Progenitor cell of endocrine pancreas (in vitro differentiated cells): Measurements from ENCODE around the gene FNDC11. TPM values are rescaled to one million over a fixed set of nuclear protein-coding genes. Genes with fewer than 3 reads are reported as not detected.
"Not testable (repeated sequence)": the region's sequence is repeated elsewhere in the genome, so short reads cannot be mapped to it uniquely, and the experiment has no call there.

Experiments
- DNase-seq: peaks from one replicate; pipeline ENCODE4 v3.0.0; 2021; ENCODE audit warnings: low spot score; ENCODE audit not compliant: unreplicated experiment
- H3K27ac Mint-ChIP-seq: 2 replicates; pipeline ENCODE4 v1.8.0; 2021; ENCODE audit warnings: mild to moderate bottlenecking, moderate library complexity, mixed read lengths
- H3K27me3 Mint-ChIP-seq: 2 replicates; pipeline ENCODE4 v1.8.0; 2021; ENCODE audit warnings: mixed read lengths
- H3K36me3 Mint-ChIP-seq: 2 replicates; pipeline ENCODE4 v1.8.0; 2022; ENCODE audit warnings: mixed read lengths; ENCODE audit not compliant: insufficient read depth
- H3K4me1 Mint-ChIP-seq: 2 replicates; pipeline ENCODE4 v1.8.0; 2021; ENCODE audit warnings: low read depth, mixed read lengths
- H3K4me3 Mint-ChIP-seq: 2 replicates; pipeline ENCODE4 v1.8.0; 2021; ENCODE audit warnings: low read depth, mild to moderate bottlenecking, moderate library complexity, mixed read lengths
- H3K9me3 Mint-ChIP-seq: 2 replicates; pipeline ENCODE4 v1.8.0; 2021; ENCODE audit warnings: low read depth, mixed read lengths
- total RNA-seq: library from RNA; stranded (reverse); gene quantifications from 2 replicates; pipeline ENCODE4 v1.2.1, GENCODE V29; 2021
- TF ChIP-seq, protein P1 (sequence below): fragments of 200-600 bp; sonication (generic); IDR thresholded peaks from one replicate; pipeline ENCODE4 v1.5.0; 2021; ENCODE audit warnings: antibody characterized with exemption, mild to moderate bottlenecking; ENCODE audit not compliant: unreplicated experiment

FNDC11 gene
- total RNA-seq, 1 donor from 2014 or later, result 1.9 TPM

DNA sequence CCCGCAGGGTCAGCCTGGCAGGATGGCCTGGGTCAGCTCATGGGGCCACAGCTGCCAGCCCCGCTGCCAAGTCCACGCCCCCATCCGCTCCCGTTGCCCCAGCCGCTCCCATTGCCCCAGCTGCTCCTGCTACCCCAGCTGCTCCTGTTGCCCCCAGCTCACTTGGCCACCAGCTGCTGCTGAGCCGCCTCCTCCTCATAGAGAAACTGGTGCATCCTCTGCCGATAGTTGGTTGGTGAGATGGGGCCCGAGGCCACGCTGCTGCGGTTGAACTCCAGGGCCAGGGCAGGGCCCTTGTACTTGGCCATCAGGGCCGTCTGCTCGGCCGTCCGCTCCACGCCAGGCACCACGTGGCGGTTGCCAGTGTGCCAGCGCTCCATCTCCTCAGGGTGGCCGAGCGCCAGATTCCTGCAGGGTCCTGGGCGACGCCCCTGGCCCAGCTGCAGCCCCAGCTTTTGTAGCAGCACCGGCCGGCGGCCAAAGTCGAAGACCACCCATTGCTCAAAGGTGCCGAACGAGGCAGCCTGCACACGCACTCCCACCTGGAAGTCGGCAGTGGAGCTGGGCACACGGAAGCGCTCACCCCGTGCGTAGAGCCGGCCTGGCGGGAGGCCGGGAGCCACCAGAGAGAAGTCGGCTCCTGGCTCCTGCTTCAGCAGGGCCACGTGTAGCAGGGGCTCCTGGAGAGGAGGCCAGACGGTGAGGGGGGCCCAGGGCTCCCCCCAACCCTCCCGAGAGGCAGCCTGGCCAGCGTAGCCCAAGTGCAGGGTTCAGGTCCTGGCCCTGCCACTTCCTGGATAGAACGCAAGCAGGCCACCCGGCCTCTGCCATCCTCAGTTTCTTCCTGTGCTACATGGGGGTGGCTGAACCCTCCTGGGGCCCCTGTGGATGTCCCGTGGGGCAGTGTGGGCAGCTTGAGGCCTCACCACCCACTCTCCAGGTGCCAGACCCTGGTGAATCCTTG is 15.3 kb downstream of the FNDC11 start:
- no peak overlapping the region for H3K4me3 Mint-ChIP-seq
- no peaks in the 10 kb centered on the region for H3K36me3 Mint-ChIP-seq
- no peak overlapping the region for H3K27ac Mint-ChIP-seq
- no peaks in the 10 kb centered on the region for H3K27me3 Mint-ChIP-seq
- TF ChIP-seq, protein P1, sequence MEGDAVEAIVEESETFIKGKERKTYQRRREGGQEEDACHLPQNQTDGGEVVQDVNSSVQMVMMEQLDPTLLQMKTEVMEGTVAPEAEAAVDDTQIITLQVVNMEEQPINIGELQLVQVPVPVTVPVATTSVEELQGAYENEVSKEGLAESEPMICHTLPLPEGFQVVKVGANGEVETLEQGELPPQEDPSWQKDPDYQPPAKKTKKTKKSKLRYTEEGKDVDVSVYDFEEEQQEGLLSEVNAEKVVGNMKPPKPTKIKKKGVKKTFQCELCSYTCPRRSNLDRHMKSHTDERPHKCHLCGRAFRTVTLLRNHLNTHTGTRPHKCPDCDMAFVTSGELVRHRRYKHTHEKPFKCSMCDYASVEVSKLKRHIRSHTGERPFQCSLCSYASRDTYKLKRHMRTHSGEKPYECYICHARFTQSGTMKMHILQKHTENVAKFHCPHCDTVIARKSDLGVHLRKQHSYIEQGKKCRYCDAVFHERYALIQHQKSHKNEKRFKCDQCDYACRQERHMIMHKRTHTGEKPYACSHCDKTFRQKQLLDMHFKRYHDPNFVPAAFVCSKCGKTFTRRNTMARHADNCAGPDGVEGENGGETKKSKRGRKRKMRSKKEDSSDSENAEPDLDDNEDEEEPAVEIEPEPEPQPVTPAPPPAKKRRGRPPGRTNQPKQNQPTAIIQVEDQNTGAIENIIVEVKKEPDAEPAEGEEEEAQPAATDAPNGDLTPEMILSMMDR, result no peak
- no peaks in the 10 kb centered on the region for H3K4me1 Mint-ChIP-seq
- no peak for DNase-seq
- H3K9me3 Mint-ChIP-seq, result no peaks in the 10 kb centered on the region

DNA sequence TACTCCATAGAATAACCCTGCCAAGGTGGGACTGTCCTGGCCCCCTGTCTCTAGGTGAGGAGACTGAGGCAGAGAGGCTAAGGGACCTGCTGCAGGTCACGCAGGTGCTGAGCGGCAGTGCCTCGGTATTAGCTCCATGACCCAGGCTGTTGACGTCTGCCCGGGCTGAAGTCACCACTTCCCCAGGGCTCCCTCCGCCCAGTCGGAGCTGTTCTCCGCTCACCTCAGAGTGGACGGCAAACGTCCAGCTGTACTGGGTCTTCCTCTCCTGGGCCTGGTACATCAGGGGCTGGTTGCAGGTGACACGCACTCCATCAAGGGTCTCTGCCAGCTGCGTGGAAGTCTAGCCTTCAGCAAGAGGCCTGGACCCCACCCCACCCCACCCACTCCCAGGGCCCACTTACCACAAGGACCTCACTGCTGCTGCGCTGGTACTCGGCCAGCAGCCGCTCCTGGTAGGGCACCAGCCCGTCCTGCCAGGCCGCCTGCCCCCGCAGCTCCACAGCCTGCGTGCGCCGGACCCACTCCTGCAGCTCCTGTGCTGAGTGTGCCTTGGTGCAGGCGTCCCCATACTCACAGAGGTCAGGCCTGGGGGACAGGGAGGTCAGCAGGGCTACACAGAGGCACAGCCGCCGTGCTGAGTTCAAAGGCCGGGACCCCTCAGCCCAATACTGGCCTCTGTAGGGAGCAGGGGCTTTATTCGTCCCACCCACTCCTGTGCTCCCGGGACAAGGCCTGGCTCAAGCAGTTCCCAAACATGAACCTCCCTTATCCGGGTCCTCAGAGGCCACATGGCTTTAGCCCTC is 16.5 kb downstream of the FNDC11 start:
- Mint-ChIP-seq H3K4me1 (no peaks in the 10 kb centered on the region), H3K4me3 (no peak overlapping the region), H3K27me3 (no peaks in the 10 kb centered on the region), H3K9me3 (no peaks in the 10 kb centered on the region), H3K27ac (no peak overlapping the region), H3K36me3 (no peaks in the 10 kb centered on the region)
- TF ChIP-seq, protein P1, result no peak
- no peak for DNase-seq

DNA sequence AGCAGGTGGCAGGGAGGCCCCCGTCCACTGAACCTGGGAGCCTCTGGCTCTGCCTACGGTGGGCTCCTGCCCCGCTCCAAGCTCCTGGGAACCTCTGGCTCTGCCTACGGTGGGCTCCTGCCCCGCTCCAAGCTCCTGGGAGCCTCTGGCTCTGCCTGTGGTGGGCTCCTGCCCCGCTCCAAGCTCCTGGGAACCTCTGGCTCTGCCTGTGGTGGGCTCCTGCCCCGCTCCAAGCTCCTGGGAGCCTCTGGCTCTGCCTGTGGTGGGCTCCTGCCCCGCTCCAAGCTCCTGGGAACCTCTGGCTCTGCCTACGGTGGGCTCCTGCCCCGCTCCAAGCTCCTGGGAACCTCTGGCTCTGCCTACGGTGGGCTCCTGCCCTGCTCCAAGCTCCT is 17.1 kb downstream of the FNDC11 start:
- not testable (repeated sequence) for H3K27me3 Mint-ChIP-seq, H3K36me3 Mint-ChIP-seq, H3K9me3 Mint-ChIP-seq

DNA sequence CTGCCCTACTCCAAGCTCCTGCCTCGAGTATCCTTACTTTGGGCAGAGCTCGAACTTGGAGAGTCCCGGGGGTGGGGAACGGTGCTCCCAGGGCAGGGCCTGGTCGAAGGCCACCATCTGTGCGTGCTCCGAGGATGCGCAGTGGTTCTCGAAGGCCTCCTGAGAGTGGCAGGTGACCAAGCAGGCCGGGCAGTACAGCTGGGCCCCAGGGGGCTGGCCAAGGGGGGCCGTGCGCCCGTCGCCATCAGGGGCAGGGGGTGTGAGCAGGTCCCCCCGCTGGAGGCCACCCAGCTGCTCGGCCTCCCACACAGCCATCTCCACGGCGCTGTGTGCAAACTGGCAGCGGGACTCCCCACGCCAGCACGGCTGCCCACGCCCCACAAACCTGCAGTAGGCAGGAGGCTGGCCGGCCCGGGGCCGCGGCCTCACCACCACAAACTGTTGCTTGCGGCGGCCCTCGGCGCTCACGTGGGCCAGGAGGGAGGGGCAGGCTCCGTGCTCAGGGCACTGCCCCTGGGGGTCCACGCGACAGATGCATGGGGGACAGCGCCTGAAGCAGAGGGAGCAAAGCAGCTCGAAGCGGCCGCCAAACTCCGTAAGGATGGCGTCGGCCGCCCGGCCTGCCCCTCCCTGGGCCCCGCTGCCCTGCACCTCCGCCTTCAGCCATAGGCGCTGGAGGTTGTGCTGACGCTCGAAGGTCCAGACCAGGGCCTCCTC is 18.3 kb downstream of the FNDC11 start:
- Mint-ChIP-seq H3K4me1 (no peaks in the 10 kb centered on the region), H3K36me3 (no peaks in the 10 kb centered on the region), H3K4me3 (no peak overlapping the region), H3K9me3 (no peaks in the 10 kb centered on the region), H3K27ac (no peak overlapping the region), H3K27me3 (peaks cover 6% of the 10 kb centered on the region)
- TF ChIP-seq, protein P1, result no peak
- no peak for DNase-seq

More for the DNA sequence above, 17.1 kb downstream of the FNDC11 start:
- H3K27ac Mint-ChIP-seq, H3K4me1 Mint-ChIP-seq, DNase-seq, H3K4me3 Mint-ChIP-seq: not testable (repeated sequence)

DNA sequence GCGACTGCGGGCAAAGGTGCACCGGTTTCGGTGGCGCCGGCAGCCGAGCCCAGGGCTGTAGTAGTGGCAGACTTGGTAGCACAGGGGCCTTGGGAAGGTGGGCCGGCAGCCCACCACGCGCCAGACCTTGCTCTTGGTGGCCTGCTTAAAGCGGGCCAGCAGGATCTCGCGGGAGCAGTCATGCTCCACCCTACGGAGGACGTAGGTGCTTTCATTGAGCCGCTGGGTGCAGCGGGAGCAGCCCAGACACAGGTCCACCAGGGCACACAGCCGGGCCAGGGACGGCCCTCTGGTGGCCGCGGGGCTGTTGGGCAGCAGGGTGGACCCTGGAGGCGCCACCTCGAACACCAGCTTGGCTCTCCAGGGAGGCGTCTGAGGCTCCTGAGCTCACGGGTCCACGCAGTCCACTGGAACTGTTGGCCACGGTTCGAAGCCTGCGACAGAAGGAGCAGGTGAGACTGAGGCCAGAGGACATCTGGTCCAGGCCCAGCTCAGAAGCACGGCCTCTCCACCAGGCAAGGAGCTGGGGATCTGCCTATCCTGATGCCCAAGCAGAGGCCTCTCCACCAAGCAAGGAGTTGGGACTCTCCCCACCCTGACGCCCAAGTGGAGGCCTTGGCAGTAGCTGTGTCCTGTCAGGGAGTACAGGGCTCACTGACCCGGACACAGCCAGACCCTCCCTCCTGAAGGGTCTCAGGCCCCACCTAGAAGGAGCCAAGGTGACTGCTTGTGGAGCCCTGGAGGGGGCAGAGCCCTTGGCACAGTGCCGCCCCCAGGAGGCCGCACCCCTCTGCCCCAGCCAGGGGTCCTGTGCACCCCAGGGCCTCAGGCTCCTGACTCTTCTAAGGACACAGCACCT is 19.1 kb downstream of the FNDC11 start:
- no peaks in the 10 kb centered on the region for H3K9me3 Mint-ChIP-seq
- no peaks in the 10 kb centered on the region for H3K36me3 Mint-ChIP-seq
- H3K27ac Mint-ChIP-seq, result peak overlapping the region; percentile 74
- peaks cover 6% of the 10 kb centered on the region for H3K27me3 Mint-ChIP-seq
- H3K4me3 Mint-ChIP-seq, result peak overlapping the region; percentile 76
- H3K4me1 Mint-ChIP-seq, result no peaks in the 10 kb centered on the region
- TF ChIP-seq, protein P1, result peak; percentile 37
- no peak for DNase-seq
